HG03103 (cell line): ENCODE measurements around the gene ABCA2.
"Not testable (repeated sequence)": the region's sequence is repeated elsewhere in the genome, so short reads cannot be mapped to it uniquely, and the experiment has no call there.

ENCODE experiments used
- ATAC-seq: cut with Tn5 transposase; IDR thresholded peaks from one replicate; pipeline ENCODE4 v1.9.1; 2021; ENCODE audit warnings: low read depth; ENCODE audit not compliant: unreplicated experiment

ABCA2 gene

DNA sequence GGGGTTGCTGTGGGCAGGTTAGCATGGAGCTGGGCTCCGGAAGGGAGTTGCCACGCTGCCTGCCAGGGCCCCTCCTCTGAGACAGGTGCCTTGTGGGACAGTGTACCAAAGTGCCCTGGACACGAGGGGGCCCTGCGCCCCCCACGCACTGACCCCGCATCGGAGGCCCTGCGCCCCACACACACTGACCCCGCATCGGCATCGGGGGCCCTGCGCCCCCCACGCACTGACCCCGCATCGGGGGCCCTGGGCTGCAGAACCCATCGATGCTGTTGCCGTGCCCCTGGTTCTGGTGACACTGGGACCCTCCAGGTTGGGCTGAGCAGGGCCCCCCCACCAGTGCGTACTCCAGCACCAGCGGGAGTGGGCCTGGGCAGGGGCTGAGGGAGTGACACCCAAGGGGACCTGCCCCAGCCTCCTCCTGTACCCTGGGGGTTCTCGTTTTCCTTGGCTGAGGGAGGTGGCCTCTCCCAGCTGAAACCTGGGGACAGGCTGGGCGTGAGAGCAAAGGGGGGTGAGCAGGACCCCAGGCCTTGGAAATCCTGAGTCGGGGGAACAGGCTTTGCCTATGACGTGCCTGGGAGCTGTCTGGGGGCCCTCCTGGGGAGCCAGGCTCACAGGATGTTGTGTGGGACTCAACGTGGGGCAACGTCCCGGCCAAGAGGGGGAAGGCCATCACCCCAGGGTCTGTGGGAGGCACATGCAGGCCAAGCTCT is 35.4 kb upstream of the ABCA2 start:
- ATAC-seq = no peak

DNA sequence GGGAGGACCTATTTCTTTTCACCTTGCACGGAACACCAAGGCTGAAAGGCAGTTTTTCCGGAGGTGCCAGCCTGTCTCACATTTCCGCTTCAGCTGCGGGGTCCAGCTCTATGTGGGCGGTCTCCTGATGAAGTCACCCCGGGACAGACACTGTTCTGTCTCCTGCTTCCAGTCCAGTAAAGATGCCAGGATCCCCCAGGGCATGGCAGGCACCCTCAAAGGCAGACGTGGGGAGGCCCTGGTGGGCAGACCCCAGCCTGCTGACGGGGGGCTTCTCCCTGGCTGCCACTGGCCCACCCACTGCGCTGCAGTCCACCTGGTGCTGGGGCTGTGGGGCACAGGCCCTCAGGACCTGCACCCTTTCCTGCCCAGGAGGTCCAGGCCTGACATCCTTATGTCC is 34.8 kb upstream of the ABCA2 start:
- ATAC-seq = not testable (repeated sequence)

- ATAC-seq = no peak
These were observed 34.3 kb upstream of the ABCA2 start for GRCh38 chr9:137062384-137062783.

DNA sequence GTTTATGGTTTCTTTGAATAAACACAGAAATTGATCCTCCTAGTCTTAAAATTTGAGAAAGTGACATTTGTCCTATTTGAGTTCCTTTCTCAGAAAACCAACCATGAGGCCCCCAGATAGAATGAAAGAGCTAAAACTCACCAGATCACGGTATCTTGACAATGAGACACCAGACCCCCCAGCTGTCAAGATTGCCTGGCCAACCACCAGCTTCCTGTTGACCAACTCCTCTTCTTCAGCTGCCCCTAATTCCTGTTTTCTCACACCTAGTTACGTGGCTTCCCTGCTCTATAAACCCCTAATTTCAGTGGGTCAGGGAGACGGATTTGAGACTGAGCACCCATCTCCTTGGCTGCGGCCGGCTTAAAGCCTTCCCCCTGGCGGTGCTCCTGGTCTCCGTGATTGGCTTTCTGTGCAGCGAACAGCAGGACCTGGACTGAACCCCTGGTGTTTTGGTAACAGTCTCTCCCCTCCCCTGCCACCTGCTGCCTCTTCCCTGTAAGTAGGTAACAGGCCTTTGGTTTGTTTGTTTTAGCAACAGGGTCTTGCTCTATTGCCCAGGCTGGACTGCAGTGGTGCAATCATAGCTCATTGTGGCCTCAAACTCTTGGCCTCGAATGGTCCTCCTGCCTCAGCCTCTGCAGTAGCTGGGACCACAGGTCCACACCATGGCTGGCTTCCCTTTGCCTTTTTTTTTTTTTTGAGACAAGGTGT is 30.6 kb upstream of the ABCA2 start:
- no peak for ATAC-seq

DNA sequence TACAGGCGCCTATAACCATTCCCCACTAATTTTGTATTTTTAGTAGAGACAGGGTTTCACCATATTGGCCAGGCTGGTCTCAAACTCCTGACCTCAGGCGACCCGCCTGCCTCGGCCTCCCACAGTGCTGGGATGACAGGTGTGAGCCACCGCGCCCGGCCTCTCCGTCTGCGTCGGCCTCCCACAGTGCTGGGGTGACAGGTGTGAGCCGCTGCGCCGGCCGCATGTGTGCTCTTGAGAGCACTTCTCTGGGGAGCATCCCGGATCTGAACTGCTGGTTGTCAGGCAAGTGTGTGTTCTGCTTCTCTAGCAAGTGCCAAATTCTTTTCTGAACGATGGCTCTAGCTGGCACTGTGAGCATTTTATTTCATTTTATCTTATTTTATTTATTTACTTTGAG is 29.5 kb upstream of the ABCA2 start:
- no peak for ATAC-seq

- ATAC-seq = no peak
These were observed 28.8 kb upstream of the ABCA2 start for GRCh38 chr9:137056739-137057415.

DNA sequence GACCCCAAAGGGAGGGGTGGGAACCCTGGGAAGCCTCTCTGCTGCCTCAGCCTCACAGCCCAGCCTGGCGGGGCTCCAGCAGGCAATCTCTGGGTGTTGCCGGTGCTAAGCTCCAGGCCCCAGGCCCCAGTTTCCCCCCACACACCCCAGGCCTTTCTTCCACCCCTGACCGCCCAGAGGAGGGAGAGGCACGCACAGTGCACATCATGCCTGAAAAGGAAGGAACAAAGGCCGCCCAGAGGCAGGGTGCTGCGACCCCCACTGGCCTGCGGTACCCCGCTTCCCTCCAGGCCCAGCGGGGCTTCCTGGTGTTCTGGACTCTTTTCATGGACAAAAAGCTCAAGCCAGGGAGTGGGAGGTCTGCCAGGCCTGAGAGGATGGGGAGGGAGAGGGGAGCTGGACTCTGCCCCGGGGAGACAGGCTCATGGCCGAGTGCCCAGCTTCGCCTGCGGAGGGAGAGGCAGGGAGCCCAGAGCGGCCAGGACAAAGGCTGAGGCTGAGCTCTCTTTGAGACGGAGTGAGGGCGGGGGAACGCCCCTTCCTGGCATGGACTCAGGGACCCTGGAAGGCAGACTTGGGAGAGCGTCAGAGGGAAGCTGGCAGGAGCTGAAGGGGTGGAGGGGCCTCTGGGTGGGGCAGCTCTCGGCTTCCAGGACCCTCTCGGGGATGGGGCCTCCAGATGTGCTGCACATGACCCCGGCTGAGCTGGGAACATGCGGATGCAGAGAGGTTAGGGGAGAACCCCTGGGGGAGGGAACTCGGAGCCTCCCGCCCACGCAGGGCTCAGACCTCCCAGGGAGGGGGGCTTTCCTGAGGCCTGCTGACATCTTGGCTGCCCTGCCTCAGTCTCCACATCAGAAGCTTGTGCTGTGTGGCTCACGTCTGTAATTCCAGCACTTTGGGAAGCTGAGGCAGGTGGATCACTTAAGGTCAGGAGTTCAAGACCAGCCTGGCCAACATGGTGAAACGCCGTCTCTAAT is 27.6 kb upstream of the ABCA2 start:
- no peak for ATAC-seq

DNA sequence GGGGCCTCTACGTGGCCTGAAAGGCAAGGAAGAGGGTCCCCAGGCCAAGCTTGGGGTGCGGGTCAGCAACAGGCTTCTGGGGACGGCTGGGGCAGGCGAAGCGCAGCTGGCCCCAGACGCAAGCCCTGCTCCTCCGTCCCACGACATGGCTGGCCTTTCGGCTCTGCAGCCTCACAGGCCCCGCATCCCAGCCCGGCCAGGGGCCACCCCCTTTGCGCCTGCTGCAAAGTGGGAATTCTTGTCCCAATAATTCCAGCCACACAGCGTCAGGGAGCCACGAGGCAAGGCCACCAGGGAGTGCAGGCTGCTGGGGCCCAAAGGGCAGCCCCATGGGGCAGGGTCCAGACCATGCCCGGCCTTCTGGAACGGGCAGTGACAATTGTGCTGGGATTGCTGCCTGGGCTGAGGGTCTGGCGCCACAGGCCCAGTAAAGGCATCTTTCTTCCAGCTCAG is 26.9 kb upstream of the ABCA2 start:
- no peak for ATAC-seq

DNA sequence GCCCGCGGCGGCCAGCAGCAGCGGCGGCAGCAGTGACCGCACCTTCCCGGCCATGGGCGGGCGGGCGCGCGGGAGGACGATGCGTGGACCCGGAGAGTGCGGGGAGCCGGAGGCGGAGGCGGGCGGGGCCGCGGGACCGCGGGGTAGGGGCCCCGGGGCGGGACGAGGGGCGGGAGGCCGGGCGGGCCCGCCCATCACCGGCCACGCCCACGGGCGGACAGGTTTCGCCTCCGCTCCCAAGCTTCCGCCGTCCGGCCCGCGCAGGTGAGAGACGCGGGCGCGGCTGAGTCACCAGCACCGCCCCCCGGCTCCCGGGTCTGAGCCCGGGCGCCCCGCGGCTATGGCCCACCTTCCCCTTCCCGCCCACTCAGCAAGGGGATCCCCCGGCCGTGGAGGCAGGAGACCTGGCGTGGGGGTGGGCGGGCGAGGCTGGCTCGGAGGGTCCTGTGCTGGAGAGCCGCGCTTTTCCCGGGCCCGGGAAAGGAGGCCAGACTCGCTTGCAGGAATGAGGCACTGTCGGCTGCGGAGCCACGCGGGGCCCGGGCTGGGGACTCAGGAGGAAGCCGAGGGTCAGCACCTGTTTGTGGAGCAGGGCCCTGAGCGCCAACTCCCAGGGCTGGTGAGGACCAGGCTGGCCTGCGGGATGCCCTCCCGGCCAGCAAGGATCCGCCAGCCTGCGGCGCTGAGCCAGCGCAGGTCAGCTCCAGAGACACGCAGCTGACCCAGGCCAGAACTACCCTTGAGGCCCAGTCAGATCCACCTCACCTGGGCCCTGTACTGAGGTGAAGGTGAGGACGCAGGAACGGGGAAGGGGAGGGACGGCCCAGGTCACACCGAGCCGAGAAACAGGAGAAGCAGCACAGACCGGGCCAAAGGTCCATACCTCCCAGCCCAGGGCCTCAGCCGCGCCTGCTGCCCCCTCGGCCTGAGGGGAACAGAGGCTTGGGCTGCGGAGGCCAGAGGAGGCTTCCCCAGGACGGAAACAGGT is 26.2 kb upstream of the ABCA2 start, which contains the start of gene ENTPD2:
Gene ENTPD2 (minus strand): TSS at position 118 of the 988 bp plus-strand sequence. CDS start 64 bp downstream, at position 54.
- ATAC-seq = no peak

GRCh38 chr9:137052998-137053943 is 25.2 kb upstream of the ABCA2 start:
- no peak for ATAC-seq

GRCh38 chr9:137052293-137052692 is 24.3 kb upstream of the ABCA2 start:
- ATAC-seq = no peak

DNA sequence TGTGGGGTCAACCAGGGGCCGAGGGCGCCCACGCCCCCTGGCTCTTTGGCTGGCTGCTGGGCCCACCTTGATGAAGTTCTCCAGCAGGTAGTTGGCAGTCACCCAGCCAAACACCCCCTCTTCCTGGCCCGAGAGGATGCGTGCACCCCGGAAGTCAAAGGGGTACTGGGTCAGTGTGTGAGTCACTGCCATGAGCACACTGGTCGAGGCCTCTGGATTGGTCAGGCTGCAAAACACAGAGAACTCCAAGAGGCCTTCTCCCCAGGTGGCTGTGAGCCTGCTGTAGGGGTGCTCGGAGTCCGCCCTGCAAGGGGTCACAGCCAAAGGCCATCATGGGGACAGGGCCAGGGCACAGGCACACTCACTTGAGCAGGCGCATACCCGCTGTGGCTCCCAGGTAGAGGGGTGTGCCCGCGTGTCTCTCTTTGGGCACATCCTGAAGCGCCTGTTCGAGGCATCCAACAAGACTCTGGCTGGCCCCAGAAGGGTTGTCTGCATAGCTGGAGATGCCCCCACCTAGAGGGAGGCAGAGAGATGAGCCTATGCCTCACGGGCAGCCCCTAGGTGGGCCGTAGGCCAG is 23.2 kb upstream of the ABCA2 start:
- ATAC-seq = no peak

DNA sequence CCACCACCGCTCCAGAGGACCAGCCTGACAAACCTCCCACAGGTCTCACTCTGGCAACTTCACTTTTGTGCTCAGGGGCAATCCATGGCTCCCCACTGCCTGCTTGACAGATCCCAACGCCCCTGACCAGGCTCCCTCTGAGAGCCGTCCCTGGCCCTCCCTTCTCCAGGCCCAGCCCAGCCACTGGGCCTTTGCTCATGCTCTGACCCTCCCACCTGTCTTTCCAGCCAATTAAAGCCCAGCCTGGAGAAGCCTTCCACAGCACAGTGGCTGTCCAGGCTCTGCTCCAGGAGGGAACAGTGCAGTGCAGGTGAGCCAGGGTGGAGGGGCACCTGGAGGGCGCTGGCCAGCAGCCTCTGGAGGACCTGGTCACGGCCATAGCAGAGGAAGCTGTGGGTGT is 22.5 kb upstream of the ABCA2 start:
- no peak for ATAC-seq

- no peak for ATAC-seq
These were observed 21.8 kb upstream of the ABCA2 start for GRCh38 chr9:137049544-137050449.

GRCh38 chr9:137048655-137049543 is 20.9 kb upstream of the ABCA2 start:
- ATAC-seq = no peak
